ENCODE data around the gene PRKAR1A.

DNA sequence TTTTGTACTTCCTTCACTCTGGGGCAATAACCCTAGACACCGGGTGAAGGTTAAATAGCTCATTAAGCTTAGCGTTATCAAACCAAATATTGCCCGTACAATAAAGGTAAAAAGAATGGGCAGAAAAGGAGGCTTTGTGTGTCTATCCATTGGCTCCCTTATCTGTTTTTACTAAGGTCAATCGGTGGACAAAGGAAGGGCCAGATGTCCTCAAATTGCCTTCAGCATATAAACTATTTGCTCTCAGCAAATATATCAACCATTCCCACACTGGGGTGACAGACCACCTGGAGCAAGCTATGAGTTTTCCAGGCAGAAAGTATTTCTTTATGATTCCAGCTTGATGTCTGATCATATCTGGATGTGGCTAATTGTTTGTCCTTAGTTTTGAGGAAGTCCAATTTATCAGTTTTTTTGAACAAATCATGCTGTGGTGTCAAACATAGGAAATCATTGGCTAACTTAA is 29.6 kb upstream of the PRKAR1A start:
- no peak for TF ChIP-seq POLR2AphosphoS5 (IDR thresholded peaks at IDR 0.05)
- no peak for TF ChIP-seq POLR2A (IDR thresholded peaks at IDR 0.05)
- TF ChIP-seq, protein P1, sequence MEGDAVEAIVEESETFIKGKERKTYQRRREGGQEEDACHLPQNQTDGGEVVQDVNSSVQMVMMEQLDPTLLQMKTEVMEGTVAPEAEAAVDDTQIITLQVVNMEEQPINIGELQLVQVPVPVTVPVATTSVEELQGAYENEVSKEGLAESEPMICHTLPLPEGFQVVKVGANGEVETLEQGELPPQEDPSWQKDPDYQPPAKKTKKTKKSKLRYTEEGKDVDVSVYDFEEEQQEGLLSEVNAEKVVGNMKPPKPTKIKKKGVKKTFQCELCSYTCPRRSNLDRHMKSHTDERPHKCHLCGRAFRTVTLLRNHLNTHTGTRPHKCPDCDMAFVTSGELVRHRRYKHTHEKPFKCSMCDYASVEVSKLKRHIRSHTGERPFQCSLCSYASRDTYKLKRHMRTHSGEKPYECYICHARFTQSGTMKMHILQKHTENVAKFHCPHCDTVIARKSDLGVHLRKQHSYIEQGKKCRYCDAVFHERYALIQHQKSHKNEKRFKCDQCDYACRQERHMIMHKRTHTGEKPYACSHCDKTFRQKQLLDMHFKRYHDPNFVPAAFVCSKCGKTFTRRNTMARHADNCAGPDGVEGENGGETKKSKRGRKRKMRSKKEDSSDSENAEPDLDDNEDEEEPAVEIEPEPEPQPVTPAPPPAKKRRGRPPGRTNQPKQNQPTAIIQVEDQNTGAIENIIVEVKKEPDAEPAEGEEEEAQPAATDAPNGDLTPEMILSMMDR (IDR thresholded peaks at IDR 0.05), result no peak
- TF ChIP-seq EP300 (IDR thresholded peaks at IDR 0.05), result no peak

Data from stomach (tissue), 4 donors.